Cardiac fibroblast (primary cell): Measurements from ENCODE around the gene PLEKHG5.

Experiments
- DNase-seq, 2 donors: peaks; one replicate each; pipeline versions ENCODE4 v3.0.0 to v3.0.0-alpha.2; 2010; ENCODE audit warnings: low read depth in 2 of 2
- H3K4me3 ChIP-seq, 2 donors: replicated peaks in 1 of 2; 1 replicate in 1 of 2; 2 replicates in 1 of 2; pipeline ENCODE4 v1.5.1; 2011; ENCODE audit warnings: low read depth in 2 of 2, low read length in 2 of 2, mild to moderate bottlenecking in 2 of 2, moderate library complexity in 1 of 2
- CTCF ChIP-seq: IDR thresholded peaks from one replicate; pipeline ENCODE4 v1.5.1; 2011; ENCODE audit warnings: low read depth, mild to moderate bottlenecking, low read length, inconsistent platforms

Gene PLEKHG5

GRCh38 chr1:6519491-6519934 lies 28.0 kb upstream of the PLEKHG5 start:
- no peak overlapping the region for H3K4me3 ChIP-seq
- TF ChIP-seq CTCF: no peak
- DNase-seq: no peak

GRCh38 chr1:6517435-6517851 lies 26.0 kb upstream of the PLEKHG5 start:
- DNase-seq: no peak
- no peak overlapping the region for H3K4me3 ChIP-seq
- no peak for TF ChIP-seq CTCF

GRCh38 chr1:6515771-6516170 lies 24.3 kb upstream of the PLEKHG5 start:
- peak in 1 of 2 donors; percentile 37 for DNase-seq
- no peak for TF ChIP-seq CTCF

GRCh38 chr1:6513320-6513801 lies 21.9 kb upstream of the PLEKHG5 start:
- H3K4me3 ChIP-seq: no peak overlapping the region
- DNase-seq: no peak
- TF ChIP-seq CTCF: no peak

More at GRCh38 chr1:6515771-6516170, 24.3 kb upstream of the PLEKHG5 start:
- no peak overlapping the region for H3K4me3 ChIP-seq

GRCh38 chr1:6512908-6513280 lies 21.4 kb upstream of the PLEKHG5 start:
- no peak overlapping the region for H3K4me3 ChIP-seq
- DNase-seq: no peak
- TF ChIP-seq CTCF: no peak

GRCh38 chr1:6512245-6512907 lies 20.9 kb upstream of the PLEKHG5 start:
- DNase-seq: no peak
- H3K4me3 ChIP-seq: no peak overlapping the region
- no peak for TF ChIP-seq CTCF
